ENCODE data around the gene ZNF177. TPM values are rescaled to one million over a fixed set of nuclear protein-coding genes. Genes with fewer than 3 reads are reported as not detected.

The ZNF177 gene
- total RNA-seq, 1 experiment from 2014 or later = 0.55 TPM

GRCh38 chr19:9431475-9431874 lies 68.7 kb downstream of the ZNF177 start:
- H4K20me1 ChIP-seq (ENCODE audit: insufficient read depth) = no peaks in the 10 kb centered on the region
- ChIA-PET POLR2A (ENCODE audit: unreplicated experiment) (no interaction called here), CTCF (no interaction called here)
- H3K27ac ChIP-seq = no peak overlapping the region
- H3K27me3 ChIP-seq (ENCODE audit: insufficient read depth, low read depth) = no peaks in the 10 kb centered on the region
- no peak overlapping the region for H3K4me3 ChIP-seq
- H3K79me2 ChIP-seq (ENCODE audit: low read depth) = peaks cover 10% of the 10 kb centered on the region
- peak in 1 of 2 experiments; percentile 19 for DNase-seq
- BruUV-seq (replicated peaks) = no TSS peak
- no peak overlapping the region for H2AFZ ChIP-seq
- intact Hi-C loops (cut with micrococcal nuclease; ENCODE audit: unreplicated experiment) = no loop called here
- no peak for TF ChIP-seq EZH2 (IDR thresholded peaks at IDR 0.05; ENCODE audit: low read depth)
- peak; percentile 64 for TF ChIP-seq CTCF (conservative IDR thresholded peaks at IDR 0.05)
- peaks cover 16% of the 10 kb centered on the region for H3K4me1 ChIP-seq (replicated peaks; ENCODE audit: insufficient read depth)
- peaks cover 14% of the 10 kb centered on the region for H3K36me3 ChIP-seq (ENCODE audit: low read depth)
- H3K4me2 ChIP-seq = no peak overlapping the region
- H3F3A ChIP-seq (ENCODE audit: insufficient read depth, low read depth) = no peaks in the 10 kb centered on the region
- no peaks in the 10 kb centered on the region for H3K9me2 ChIP-seq (ENCODE audit: insufficient read depth)
- 0 out of 2 replicates have a peak, but pooled peaks cover 3% of the 10 kb centered on the region for H3K9me3 ChIP-seq (ENCODE audit: insufficient read depth, low read depth)

Other genes starting within 250 kb of the ZNF177 start
- gene OR7G1, start 247.2 kb upstream of the ZNF177 start, total RNA-seq (2021) = not detected in 2 replicates
- not detected in 2 replicates for gene OR7G3, start 236.1 kb upstream of the ZNF177 start, total RNA-seq (2021)
- 25.5 and 28.2 TPM in 2 replicates for gene ZNF317, start 222.6 kb upstream of the ZNF177 start, total RNA-seq (2021)
- not detected in 2 replicates for gene OR7D2, start 184.0 kb upstream of the ZNF177 start, total RNA-seq (2021)
- not detected in 2 replicates for gene OR7D4, start 143.4 kb upstream of the ZNF177 start, total RNA-seq (2021)
- not detected in 2 replicates for gene OR7E24, start 112.1 kb upstream of the ZNF177 start, total RNA-seq (2021)
- 2.2 and 2.6 TPM in 2 replicates for gene ZNF699, start 53.2 kb upstream of the ZNF177 start, total RNA-seq (2021)
- gene ZNF559, start 38.8 kb upstream of the ZNF177 start, total RNA-seq (2021) = 10.5 and 12.5 TPM in 2 replicates
- 13.8 and 14.9 TPM in 2 replicates for gene ZNF266, start 72.6 kb downstream of the ZNF177 start, total RNA-seq (2021)
- gene ZNF560, start 135.6 kb downstream of the ZNF177 start, total RNA-seq (2021) = 2.4 and 2.7 TPM in 2 replicates
- gene ZNF426, start 175.6 kb downstream of the ZNF177 start, total RNA-seq (2021) = 16.1 and 24.0 TPM in 2 replicates
- gene ZNF121, start 221.5 kb downstream of the ZNF177 start, total RNA-seq (2021) = 36.6 and 51.3 TPM in 2 replicates

Data from PC-9 (cell line).